SU-DHL-6 (cell line): Measurements from ENCODE around the gene HP.

Experiments used
- EZH2phosphoT487 ChIP-seq: fragments of 200-600 bp; sonication (generic), shearing (Covaris generic); conservative IDR thresholded peaks from 2 replicates; pipeline ENCODE4 v1.6.1; 2018; ENCODE audit warnings: mild to moderate bottlenecking, antibody characterized with exemption, low read length, moderate library complexity, mixed read lengths
- TF ChIP-seq, protein P1 (sequence below): fragments of 200-600 bp; sonication (generic); IDR thresholded peaks from one replicate; pipeline ENCODE4 v1.5.1; 2017; ENCODE audit warnings: antibody characterized with exemption, mild to moderate bottlenecking, low read length, moderate library complexity; ENCODE audit not compliant: insufficient read depth, poor library complexity, severe bottlenecking

DNA sequence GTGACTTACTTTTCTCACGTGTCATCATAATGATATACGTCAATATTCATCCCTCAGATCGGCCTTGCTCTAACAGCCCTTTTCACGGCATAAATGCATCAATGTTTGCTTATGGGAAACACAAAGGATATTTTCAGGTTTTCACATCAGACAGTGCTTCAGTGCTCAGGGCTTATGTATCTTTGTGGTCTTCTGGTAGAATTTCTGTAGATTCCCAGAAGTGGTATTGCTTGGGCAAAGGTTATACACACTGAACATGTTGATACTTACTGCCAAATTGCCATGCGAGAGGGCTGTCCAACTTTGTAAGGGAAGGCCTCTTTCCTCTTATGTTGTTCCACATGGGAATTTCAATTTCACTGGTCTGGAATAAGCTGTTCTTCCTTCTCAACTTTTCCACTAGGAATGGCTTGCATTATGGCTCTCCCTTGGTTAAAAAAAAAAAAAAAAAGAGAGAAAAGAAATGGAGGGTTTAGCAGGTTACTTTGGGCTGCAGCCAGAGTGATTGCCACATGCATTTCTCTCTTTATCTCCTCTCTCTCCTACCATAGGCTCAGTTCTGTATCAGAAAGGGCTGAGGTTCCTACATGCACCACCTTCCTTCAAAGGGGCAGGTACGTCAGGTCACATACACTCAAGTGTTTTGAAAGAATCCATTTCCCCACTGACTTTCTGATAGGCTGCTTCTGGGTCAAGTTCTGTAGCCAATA is 26.5 kb upstream of the HP start:
- TF ChIP-seq, protein P1, sequence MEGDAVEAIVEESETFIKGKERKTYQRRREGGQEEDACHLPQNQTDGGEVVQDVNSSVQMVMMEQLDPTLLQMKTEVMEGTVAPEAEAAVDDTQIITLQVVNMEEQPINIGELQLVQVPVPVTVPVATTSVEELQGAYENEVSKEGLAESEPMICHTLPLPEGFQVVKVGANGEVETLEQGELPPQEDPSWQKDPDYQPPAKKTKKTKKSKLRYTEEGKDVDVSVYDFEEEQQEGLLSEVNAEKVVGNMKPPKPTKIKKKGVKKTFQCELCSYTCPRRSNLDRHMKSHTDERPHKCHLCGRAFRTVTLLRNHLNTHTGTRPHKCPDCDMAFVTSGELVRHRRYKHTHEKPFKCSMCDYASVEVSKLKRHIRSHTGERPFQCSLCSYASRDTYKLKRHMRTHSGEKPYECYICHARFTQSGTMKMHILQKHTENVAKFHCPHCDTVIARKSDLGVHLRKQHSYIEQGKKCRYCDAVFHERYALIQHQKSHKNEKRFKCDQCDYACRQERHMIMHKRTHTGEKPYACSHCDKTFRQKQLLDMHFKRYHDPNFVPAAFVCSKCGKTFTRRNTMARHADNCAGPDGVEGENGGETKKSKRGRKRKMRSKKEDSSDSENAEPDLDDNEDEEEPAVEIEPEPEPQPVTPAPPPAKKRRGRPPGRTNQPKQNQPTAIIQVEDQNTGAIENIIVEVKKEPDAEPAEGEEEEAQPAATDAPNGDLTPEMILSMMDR = no peak
- TF ChIP-seq EZH2phosphoT487 = no peak
